ENCODE results near the gene ARHGAP45. TPM values are rescaled to one million over a fixed set of nuclear protein-coding genes. Genes with fewer than 3 reads are reported as not detected.

ARHGAP45 gene
- total and polyA plus RNA-seq, 9 of the 15 experiments (the other 6 are each of a cell fraction or from before 2014, with no cell fraction given), result 0.08 to 22.1 (median 4.2) TPM

- 0 out of 2 replicates have a peak, but pooled peaks have one; percentile 42 for TF ChIP-seq AFF4 (CRISPR knock-in tag; IDR thresholded peaks at IDR 0.05)
- TF ChIP-seq BCOR (IDR thresholded peaks at IDR 0.05), result peak; percentile 100
- no peak for TF ChIP-seq NFIX (CRISPR knock-in tag; IDR thresholded peaks at IDR 0.05; ENCODE audit: low read depth)
- peak in 1 of 2 experiments; percentile 52; a peak in 2 of 4 replicates for TF ChIP-seq TBL1XR1 (IDR thresholded peaks at IDR 0.05; ENCODE audit: low read length in 2 of 2)
- no peak for TF ChIP-seq TAF7 (tag; IDR thresholded peaks at IDR 0.05)
- TF ChIP-seq CREB1 (IDR thresholded peaks at IDR 0.05), result peak; percentile 35; the same call in 1 of the 2 replicates
- no peak; the same call in 1 of the 2 replicates for TF ChIP-seq CREB1 (CRISPR knock-in tag; IDR thresholded peaks at IDR 0.05)
- peak; percentile 98 for TF ChIP-seq PTBP1 (IDR thresholded peaks at IDR 0.05; ENCODE audit: low read depth, low read length)
- 0 out of 2 replicates have a peak, but pooled peaks have one; percentile 26 for TF ChIP-seq GABPB1 (CRISPR knock-in tag; IDR thresholded peaks at IDR 0.05)
- no peak for TF ChIP-seq NR4A1 (CRISPR knock-in tag; IDR thresholded peaks at IDR 0.05)
- no peak for TF ChIP-seq NR4A1 (tag; IDR thresholded peaks at IDR 0.05)
- TF ChIP-seq MTA2 (IDR thresholded peaks at IDR 0.05; ENCODE audit: low read depth), result 0 out of 2 replicates have a peak, but pooled peaks have one; percentile 26
- TF ChIP-seq ADNP (tag; IDR thresholded peaks at IDR 0.05), result peak; percentile 93
- no peak for TF ChIP-seq SNAPC5 (CRISPR knock-in tag; IDR thresholded peaks at IDR 0.05)
- TF ChIP-seq SMAD4 (CRISPR knock-in tag; conservative IDR thresholded peaks at IDR 0.05), result peak; percentile 36; the same call in 1 of the 2 replicates
- peak; percentile 47 for TF ChIP-seq NKRF (IDR thresholded peaks at IDR 0.05; ENCODE audit: borderline replicate concordance)
- TF ChIP-seq LCOR (CRISPR knock-in tag; IDR thresholded peaks at IDR 0.05), result peak; percentile 94
- TF ChIP-seq TCF3 (CRISPR knock-in tag; IDR thresholded peaks at IDR 0.05), result peak; percentile 85
- TF ChIP-seq HDGF (IDR thresholded peaks at IDR 0.05), result peak; percentile 96
- no peak for TF ChIP-seq ZNF354B (CRISPR knock-in tag; IDR thresholded peaks at IDR 0.05)
- TF ChIP-seq RBM39 (optimal IDR thresholded peaks at IDR 0.05; ENCODE audit: low read depth, low read length), result peak; percentile 87
- 0 out of 2 replicates have a peak, but pooled peaks have one; percentile 25 for TF ChIP-seq RB1 (IDR thresholded peaks at IDR 0.05; ENCODE audit: low read depth)
- TF ChIP-seq SRSF1 (IDR thresholded peaks at IDR 0.05; ENCODE audit: low read depth, low read length), result no peak
- no peak for TF ChIP-seq ZNF146 (CRISPR knock-in tag; IDR thresholded peaks at IDR 0.05; ENCODE audit: unreplicated experiment)
- TF ChIP-seq RBBP5 (IDR thresholded peaks at IDR 0.05; ENCODE audit: borderline replicate concordance, insufficient read depth, low read length, poor library complexity, severe bottlenecking), result no peak
These were observed 26.3 kb upstream of the ARHGAP45 start (continued) for GRCh38 chr19:1040476-1041271.
